Measurements from ENCODE around the gene CPT1C.

DNA sequence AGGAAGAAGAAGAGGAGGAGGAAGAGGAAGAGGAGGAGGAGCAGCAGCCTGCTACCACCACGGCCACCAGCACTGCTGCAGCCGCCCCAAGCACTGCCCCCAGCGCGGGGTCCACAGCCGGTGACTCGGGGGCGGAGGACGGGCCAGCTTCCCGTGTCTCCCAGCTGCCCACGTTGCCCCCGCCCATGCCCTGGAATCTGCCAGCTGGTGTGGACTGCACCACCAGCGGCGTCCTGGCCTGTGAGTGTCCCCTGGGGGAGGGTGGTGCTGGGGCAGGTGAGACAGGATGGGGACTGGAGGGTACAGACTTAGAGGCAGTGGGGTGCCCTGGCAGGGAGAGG is 37.5 kb upstream of the CPT1C start:
- TF ChIP-seq, protein P1, sequence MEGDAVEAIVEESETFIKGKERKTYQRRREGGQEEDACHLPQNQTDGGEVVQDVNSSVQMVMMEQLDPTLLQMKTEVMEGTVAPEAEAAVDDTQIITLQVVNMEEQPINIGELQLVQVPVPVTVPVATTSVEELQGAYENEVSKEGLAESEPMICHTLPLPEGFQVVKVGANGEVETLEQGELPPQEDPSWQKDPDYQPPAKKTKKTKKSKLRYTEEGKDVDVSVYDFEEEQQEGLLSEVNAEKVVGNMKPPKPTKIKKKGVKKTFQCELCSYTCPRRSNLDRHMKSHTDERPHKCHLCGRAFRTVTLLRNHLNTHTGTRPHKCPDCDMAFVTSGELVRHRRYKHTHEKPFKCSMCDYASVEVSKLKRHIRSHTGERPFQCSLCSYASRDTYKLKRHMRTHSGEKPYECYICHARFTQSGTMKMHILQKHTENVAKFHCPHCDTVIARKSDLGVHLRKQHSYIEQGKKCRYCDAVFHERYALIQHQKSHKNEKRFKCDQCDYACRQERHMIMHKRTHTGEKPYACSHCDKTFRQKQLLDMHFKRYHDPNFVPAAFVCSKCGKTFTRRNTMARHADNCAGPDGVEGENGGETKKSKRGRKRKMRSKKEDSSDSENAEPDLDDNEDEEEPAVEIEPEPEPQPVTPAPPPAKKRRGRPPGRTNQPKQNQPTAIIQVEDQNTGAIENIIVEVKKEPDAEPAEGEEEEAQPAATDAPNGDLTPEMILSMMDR (IDR thresholded peaks at IDR 0.05 in 8 of 11, conservative IDR thresholded peaks at IDR 0.05 in 3 of 11): no peak
- TF ChIP-seq POLR2A (IDR thresholded peaks at IDR 0.05): no peak

Data from spleen (tissue), 7 donors.